Activated CD4-positive, alpha-beta T cell treated with anti-CD3 and anti-CD28 coated beads, Interleukin-10, Interleukin-2, amounts not matched to agents 100 ng/mL and 50 ng/mL, durations not matched to agents 16 hours and 8 hours (primary cell): ENCODE data around the gene NFE2L3.
"Not testable (repeated sequence)": the region's sequence is repeated elsewhere in the genome, so short reads cannot be mapped to it uniquely, and the experiment has no call there.

Experiments
- DNase-seq: peaks from one replicate; pipeline ENCODE4 v3.0.0-alpha.2; 2020

The NFE2L3 gene

GRCh38 chr7:26151953-26152781, at the start of gene NFE2L3:
Gene NFE2L3, plus strand, starts transcription at chr7:26152198. Its CDS starts 301 bp downstream, at chr7:26152499.
- DNase-seq, result peak; percentile 92

- no peak for DNase-seq
Measured at GRCh38 chr7:26103596-26103995, 48.4 kb upstream of the NFE2L3 start.

- DNase-seq, result no peak
Measured at GRCh38 chr7:26105236-26105635, 46.8 kb upstream of the NFE2L3 start.

GRCh38 chr7:26105931-26106330, 46.1 kb upstream of the NFE2L3 start:
- no peak for DNase-seq

- no peak for DNase-seq
Measured at GRCh38 chr7:26112203-26112740, 39.7 kb upstream of the NFE2L3 start.

GRCh38 chr7:26115650-26116049, 36.3 kb upstream of the NFE2L3 start:
- DNase-seq, result no peak

- DNase-seq, result peak; percentile 13
Measured at GRCh38 chr7:26117142-26117807, 34.7 kb upstream of the NFE2L3 start.

- DNase-seq, result no peak
Measured at GRCh38 chr7:26117970-26118369, 34.0 kb upstream of the NFE2L3 start.

GRCh38 chr7:26122745-26123144, 29.3 kb upstream of the NFE2L3 start:
- DNase-seq, result no peak

- DNase-seq, result not testable (repeated sequence)
Measured at GRCh38 chr7:26124775-26125174, 27.2 kb upstream of the NFE2L3 start.

- DNase-seq, result no peak
Measured at GRCh38 chr7:26127411-26127810, 24.6 kb upstream of the NFE2L3 start.

GRCh38 chr7:26131056-26131589, 20.9 kb upstream of the NFE2L3 start:
- no peak for DNase-seq

GRCh38 chr7:26135076-26135475, 16.9 kb upstream of the NFE2L3 start:
- no peak for DNase-seq

- no peak for DNase-seq
Measured at GRCh38 chr7:26135551-26135950, 16.4 kb upstream of the NFE2L3 start.

GRCh38 chr7:26136831-26137230, 15.2 kb upstream of the NFE2L3 start:
- no peak for DNase-seq

GRCh38 chr7:26140380-26140779, 11.6 kb upstream of the NFE2L3 start:
- DNase-seq, result no peak

- DNase-seq, result no peak
Measured at GRCh38 chr7:26141077-26141476, 10.9 kb upstream of the NFE2L3 start.

GRCh38 chr7:26143298-26144048, 8.5 kb upstream of the NFE2L3 start:
- DNase-seq, result no peak

- DNase-seq, result no peak
Measured at GRCh38 chr7:26144184-26145080, 7.6 kb upstream of the NFE2L3 start.

- DNase-seq, result no peak
Measured at GRCh38 chr7:26145238-26145637, 6.8 kb upstream of the NFE2L3 start.

GRCh38 chr7:26147030-26147429, 5.0 kb upstream of the NFE2L3 start:
- DNase-seq, result no peak
